Fibroblast of lung (primary cell): ENCODE data around the gene AP1S3.

Experiments
- CTCF ChIP-seq, 2 donors: IDR thresholded peaks in 1 of 2; conservative IDR thresholded peaks in 1 of 2; 1 replicate in 1 of 2; 2 replicates in 1 of 2; pipeline ENCODE4 v1.5.1; 2011 to 2012; ENCODE audit warnings: low read length in 2 of 2, control low read depth in 1 of 2, inconsistent platforms in 1 of 2, low read depth in 1 of 2, mild to moderate bottlenecking in 1 of 2
- EZH2 ChIP-seq: IDR thresholded peaks from 2 replicates; pipeline ENCODE4 v1.5.1; 2012; ENCODE audit warnings: low read length, control low read depth, mild to moderate bottlenecking; ENCODE audit errors: missing control alignments

- no peak for TF ChIP-seq EZH2
- no peak for TF ChIP-seq CTCF (conservative IDR thresholded peaks at IDR 0.05 in 1 of 2, IDR thresholded peaks at IDR 0.05 in 1 of 2; ENCODE audit: low read depth in 1 of 2, low read length in 2 of 2)
Measured at GRCh38 chr2:223789423-223789822, 48.0 kb downstream of the AP1S3 start.
